Stimulated activated CD4-positive, alpha-beta T cell treated with anti-CD3 and anti-CD28 coated beads, Interleukin-4, amount 100 ng/mL, for 48 hours (primary cell): ENCODE results near the gene CCDC142.

ENCODE experiments used
- DNase-seq, 2 donors: peaks; one replicate each; pipeline ENCODE4 v3.0.0-alpha.2; 2020; ENCODE audit warnings: low read depth in 2 of 2

The CCDC142 gene

DNA sequence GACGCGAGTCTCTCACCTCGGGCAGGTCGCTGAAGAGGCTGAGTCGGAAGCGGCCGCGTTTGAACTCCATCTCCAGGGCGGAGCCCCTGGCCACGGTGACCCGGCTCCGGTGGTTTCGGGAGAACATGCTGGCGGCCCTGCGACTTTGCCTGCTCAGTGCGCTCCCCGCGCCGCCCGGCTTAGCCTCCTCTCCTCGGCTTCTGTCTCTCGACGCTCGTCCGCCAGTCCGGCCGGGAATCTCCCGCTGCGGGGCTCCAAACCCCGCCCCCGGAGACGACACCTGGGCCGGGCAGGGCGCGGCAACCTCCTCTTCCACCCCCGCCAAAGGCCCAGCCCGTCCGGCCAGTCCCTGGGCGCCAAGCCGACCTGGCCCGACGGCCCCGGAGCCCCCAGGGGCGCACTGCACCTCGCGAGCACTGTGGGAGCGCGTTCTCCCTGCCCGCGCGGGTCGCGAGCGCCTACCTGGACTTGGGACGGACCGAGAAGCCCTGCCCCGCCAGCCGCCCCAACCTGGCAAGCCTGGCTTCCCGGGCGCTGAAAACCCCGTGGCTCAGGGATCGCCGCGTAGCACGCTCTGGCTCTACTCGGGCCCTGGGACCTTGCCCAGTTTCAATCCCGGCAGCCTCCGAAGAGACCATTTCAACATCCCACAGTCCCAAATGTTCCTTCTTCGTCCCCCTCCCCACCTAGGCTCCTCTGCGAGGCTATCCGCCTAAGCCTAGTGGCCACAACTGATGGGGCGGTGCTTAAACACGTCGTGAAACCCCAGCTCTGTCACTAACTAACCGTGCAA is 40.9 kb downstream of the CCDC142 start, which contains the start of gene RTKN:
RTKN (minus strand) TSS at position 248 of the 793 bp plus-strand sequence; CDS start at position 127, 121 bp downstream.
- DNase-seq = no peak

DNA sequence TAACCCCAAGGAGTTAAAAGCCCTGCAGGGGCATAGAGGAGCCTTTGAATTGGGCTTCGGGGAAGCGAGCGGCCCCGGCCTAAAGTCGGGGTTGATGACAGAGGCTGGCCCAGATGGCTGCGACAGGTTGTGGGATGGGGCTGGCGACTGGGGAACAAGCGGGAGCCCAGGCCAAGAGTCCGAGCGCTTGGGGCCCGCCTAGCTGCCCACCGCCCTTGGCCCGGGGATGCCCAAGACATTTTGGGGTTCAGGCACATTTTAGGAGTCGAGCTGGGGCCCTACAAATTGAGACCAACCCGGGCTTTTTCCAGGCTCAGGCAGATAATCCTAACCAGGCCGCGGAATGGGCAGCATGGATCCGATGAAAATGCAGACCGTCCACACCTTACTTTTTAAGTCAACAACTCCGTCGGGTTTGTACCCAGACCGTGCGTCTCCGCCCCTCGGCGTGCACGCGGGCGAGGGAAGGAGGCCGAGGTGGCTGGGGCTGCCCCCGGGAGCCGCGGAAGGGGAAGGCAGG is 41.6 kb downstream of the CCDC142 start:
- no peak for DNase-seq

GRCh38 chr2:74440378-74441169 is 42.2 kb downstream of the CCDC142 start:
- DNase-seq = peak; percentile 45 to 52

- DNase-seq = no peak
Measured at GRCh38 chr2:74439803-74440377, 42.9 kb downstream of the CCDC142 start.

DNA sequence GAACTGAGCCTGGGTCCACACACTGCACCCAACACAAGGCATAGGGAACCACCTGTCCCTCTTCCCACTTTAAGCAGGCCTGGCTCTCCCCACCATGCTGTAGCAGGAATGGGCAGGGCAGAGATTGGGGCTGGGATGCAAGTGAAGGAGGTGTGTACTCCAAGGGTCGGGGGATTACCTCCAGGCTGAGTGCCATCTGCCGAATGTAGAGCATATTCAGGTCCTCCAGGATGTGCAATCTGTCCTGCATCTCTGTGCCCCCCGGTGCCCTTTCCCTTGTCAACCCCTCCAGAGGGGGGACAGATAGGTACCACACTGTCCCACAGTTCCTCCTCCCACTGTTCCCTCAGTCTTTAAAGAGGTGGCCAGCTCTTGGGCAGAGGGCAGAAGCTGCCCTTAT is 43.4 kb downstream of the CCDC142 start:
- DNase-seq = no peak

DNA sequence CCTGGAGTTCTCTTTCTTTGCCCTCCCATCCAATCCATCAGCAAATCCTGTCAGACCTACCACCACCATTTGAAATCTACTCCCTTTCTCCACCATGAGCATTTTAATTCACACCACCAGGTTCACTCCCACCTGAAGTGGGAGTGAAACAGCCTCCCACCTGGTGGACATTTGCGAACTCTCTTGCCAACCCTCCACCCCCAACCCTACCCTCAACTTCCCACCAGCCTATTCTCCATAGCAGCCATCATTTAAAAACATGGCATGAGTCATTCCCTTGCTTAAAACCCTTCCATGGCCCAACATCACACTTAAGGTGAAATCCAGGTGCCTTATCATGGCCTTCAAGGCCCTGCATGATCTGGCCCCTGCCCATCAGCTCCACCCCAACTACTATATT is 44.5 kb downstream of the CCDC142 start:
- no peak for DNase-seq

DNA sequence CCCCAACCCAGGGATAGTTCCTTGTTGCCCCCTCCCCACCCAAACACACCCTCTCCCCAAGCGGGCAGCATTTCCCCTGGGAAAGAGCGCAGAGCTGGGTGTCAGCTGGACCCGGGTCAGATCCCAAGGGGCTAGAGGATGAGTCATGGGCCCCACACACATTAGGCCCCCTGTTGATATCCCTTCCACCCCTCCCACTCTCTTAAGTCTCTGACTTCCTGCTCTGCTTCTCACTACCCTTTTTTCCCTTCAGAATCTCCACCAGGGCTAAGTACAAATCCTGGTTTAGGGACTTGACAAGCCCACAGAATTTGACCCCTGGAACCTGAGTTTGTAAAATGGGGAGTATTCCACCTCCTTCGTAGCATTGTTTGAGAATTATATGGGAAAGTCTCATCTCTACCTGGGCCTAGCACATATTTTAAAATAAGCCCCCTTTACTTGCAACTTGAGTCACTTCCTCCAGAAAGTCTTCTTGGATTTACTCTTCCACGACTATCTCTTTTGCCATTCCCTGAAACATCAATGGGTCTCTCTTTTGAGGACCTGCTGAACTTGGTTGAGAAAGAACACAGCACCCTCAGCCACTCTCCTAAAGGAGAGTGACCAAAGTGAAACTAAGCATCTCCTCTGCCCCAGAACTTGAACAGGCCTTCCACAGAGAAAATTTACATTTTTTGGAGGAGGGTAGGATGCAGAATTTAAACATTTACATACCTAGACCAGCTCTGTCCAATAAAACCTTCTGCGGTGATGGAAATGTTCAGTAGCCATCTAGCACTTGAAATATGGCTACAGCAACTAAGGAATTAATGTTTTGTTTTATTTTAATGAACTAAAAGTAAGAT is 45.7 kb downstream of the CCDC142 start:
- no peak for DNase-seq

DNA sequence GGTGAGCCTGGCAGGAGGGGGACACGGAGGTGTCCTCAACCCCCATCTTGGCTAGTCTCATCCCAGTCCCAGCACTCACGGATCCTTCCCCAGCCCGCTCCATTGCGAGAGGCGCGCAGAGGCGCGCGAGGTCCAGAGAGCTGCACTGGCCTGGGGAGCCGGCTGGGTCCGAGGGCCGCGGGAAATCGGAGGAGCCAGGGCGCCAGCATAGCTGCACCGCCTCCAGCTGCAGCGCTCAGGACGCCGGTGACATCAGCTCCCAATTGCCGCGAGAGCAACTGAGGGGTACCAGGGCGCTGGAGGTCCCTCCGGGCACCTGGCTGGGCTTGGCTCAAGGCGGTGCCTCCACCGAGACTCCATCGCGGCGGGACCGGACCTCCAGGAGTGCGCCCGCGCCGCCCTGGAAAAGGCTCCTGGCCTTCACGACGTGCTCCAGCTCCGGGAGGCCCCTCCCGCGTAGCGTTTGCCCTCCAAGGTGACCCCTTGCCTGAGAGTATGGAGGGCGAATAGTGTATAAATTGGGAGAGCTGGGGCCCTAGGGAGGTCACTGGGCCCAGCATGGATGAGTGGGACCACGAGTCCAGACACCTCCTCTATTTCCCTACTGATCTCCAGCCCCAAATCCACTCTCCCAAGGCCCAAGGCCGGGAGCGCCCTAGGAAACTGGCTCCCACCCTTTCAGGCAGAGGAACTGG is 46.5 kb downstream of the CCDC142 start:
- no peak for DNase-seq

DNA sequence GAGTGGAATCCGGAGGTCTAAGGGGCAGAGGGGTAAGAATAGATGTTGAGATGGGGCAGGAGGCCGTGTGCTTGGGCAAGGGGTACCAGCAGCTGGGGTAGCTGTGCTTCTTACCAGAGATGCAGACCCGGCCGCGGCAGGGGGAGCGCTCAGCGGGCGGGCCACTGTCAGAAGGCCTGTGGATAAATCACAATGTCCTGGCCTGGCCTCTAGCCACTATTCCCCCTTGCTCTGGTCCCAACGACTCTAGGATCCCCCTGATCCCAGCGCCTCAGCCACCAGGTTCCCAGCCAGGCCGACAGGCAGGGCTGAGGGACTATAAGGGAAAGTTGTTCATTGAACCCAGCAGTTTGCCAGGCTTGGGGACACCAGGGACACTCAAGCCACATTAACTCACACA is 52.3 kb downstream of the CCDC142 start:
- DNase-seq = no peak

GRCh38 chr2:74429487-74430451 is 53.0 kb downstream of the CCDC142 start:
- DNase-seq = no peak

GRCh38 chr2:74428675-74429074 is 54.1 kb downstream of the CCDC142 start:
- no peak for DNase-seq

DNA sequence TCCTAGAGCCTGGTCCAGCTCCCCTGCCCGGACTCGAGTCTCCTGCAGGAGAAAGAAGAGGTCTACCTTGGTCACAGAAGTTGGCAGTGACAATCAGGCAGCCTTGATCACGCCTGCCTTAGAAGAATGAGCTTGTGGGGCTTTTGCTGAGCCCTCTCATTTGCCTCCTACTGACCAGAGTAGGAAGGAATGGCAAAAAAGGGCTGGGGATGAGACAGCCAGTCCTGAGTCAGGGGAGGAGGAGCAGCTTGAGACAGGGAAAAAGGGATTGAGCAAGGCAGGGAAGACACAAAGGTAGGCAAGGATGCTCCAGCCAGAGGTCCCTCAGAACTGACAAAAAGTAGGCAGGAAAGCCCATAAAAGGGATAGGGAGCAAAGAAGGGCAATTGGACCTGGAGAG is 55.2 kb downstream of the CCDC142 start:
- DNase-seq = no peak

GRCh38 chr2:74426181-74426758 is 56.5 kb downstream of the CCDC142 start:
- no peak for DNase-seq

DNA sequence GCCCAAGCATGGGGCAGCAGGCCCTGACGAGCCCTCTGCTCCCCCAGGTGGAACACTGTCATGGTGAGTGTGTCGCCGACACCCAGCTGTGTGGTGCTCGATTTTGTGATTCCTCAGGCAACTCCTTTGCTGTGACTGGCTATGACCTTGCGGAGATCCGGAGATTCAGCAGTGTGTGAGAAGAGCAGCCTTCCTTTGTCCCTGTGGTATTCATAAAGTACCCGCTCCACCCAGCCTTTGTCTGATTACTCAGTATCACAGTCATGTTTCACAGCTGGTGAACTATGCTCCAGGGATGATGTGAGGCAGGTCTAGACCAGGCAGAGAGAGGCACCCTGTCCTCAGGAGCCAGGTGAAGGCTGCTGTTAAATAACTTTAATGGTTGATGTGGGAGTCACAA is 57.3 kb downstream of the CCDC142 start:
- DNase-seq = no peak

GRCh38 chr2:74424995-74425406 is 57.8 kb downstream of the CCDC142 start:
- no peak for DNase-seq

- DNase-seq = no peak
Measured at GRCh38 chr2:74424139-74424992, 58.4 kb downstream of the CCDC142 start.
